ENCODE data around the gene MMP23B. TPM values are rescaled to one million over a fixed set of nuclear protein-coding genes. Genes with fewer than 3 reads are reported as not detected.

The MMP23B gene
- polyA plus RNA-seq, 1 donor from 2014 or later: 0.98 TPM

- TF ChIP-seq EP300 (conservative IDR thresholded peaks at IDR 0.05; ENCODE audit: poor library complexity, severe bottlenecking) (no peak), EZH2 (IDR thresholded peaks at IDR 0.05; ENCODE audit: borderline replicate concordance, insufficient read depth, low read length, poor library complexity, severe bottlenecking) (no peak), RAD21 (conservative IDR thresholded peaks at IDR 0.05) (no peak), POLR2AphosphoS5 (IDR thresholded peaks at IDR 0.05) (no peak), REST (IDR thresholded peaks at IDR 0.05; ENCODE audit: borderline replicate concordance) (no peak), TAF1 (IDR thresholded peaks at IDR 0.05; ENCODE audit: low read depth) (no peak), SMC3 (conservative IDR thresholded peaks at IDR 0.05; ENCODE audit: poor library complexity) (no peak), MXI1 (conservative IDR thresholded peaks at IDR 0.05; ENCODE audit: poor library complexity, severe bottlenecking) (no peak)
- TF ChIP-seq, protein P1, sequence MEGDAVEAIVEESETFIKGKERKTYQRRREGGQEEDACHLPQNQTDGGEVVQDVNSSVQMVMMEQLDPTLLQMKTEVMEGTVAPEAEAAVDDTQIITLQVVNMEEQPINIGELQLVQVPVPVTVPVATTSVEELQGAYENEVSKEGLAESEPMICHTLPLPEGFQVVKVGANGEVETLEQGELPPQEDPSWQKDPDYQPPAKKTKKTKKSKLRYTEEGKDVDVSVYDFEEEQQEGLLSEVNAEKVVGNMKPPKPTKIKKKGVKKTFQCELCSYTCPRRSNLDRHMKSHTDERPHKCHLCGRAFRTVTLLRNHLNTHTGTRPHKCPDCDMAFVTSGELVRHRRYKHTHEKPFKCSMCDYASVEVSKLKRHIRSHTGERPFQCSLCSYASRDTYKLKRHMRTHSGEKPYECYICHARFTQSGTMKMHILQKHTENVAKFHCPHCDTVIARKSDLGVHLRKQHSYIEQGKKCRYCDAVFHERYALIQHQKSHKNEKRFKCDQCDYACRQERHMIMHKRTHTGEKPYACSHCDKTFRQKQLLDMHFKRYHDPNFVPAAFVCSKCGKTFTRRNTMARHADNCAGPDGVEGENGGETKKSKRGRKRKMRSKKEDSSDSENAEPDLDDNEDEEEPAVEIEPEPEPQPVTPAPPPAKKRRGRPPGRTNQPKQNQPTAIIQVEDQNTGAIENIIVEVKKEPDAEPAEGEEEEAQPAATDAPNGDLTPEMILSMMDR (IDR thresholded peaks at IDR 0.05; ENCODE audit: poor library complexity, severe bottlenecking): no peak
- peaks cover 27% of the 10 kb centered on the region for H3K79me2 ChIP-seq (replicated peaks; ENCODE audit: insufficient read depth, low read length)
- no peak overlapping the region for H3K9ac ChIP-seq (ENCODE audit: low read length)
- no peaks in the 10 kb centered on the region for H3F3A ChIP-seq (ENCODE audit: insufficient read depth, low read length, poor library complexity, severe bottlenecking)
- no peaks in the 10 kb centered on the region for H3K9me3 ChIP-seq (ENCODE audit: low read length)
- H3K27me3 ChIP-seq (ENCODE audit: insufficient read depth, low read depth, low read length): no peaks in the 10 kb centered on the region
- H2AFZ ChIP-seq (ENCODE audit: low read depth, low read length): no peak overlapping the region
- no peaks in the 10 kb centered on the region for H4K20me1 ChIP-seq (ENCODE audit: insufficient read depth)
- H3K4me3 ChIP-seq (ENCODE audit: low read length): no peak overlapping the region
- no peaks in the 10 kb centered on the region for H3K36me3 ChIP-seq (ENCODE audit: insufficient read depth, low read length)
- no peak overlapping the region for H3K27ac ChIP-seq (ENCODE audit: low read length)
- no peaks in the 10 kb centered on the region for H3K9me2 ChIP-seq (ENCODE audit: insufficient read depth, low read length)
- no peak overlapping the region for H3K4me2 ChIP-seq (ENCODE audit: low read length)
Observed at GRCh38 chr1:1677718-1678580, 46.0 kb downstream of the MMP23B start.

- Histone ChIP-seq H3K79me2 (replicated peaks; ENCODE audit: insufficient read depth, low read length) (peaks cover 34% of the 10 kb centered on the region), H3K9ac (ENCODE audit: low read length) (no peak overlapping the region)
Observed at GRCh38 chr1:1678581-1679380, 46.8 kb downstream of the MMP23B start.

More at GRCh38 chr1:1678581-1679380, 46.8 kb downstream of the MMP23B start:
- no peaks in the 10 kb centered on the region for H3K9me2 ChIP-seq (ENCODE audit: insufficient read depth, low read length)
- no peaks in the 10 kb centered on the region for H4K20me1 ChIP-seq (ENCODE audit: insufficient read depth)
- no peaks in the 10 kb centered on the region for H3K36me3 ChIP-seq (ENCODE audit: insufficient read depth, low read length)
- H3K9me3 ChIP-seq (ENCODE audit: low read length): no peaks in the 10 kb centered on the region
- no peak overlapping the region for H3K27ac ChIP-seq (ENCODE audit: low read length)
- H3K4me2 ChIP-seq (ENCODE audit: low read length): no peak overlapping the region
- no peak for TF ChIP-seq EP300 (conservative IDR thresholded peaks at IDR 0.05; ENCODE audit: poor library complexity, severe bottlenecking)
- TF ChIP-seq REST (IDR thresholded peaks at IDR 0.05; ENCODE audit: borderline replicate concordance): no peak
- TF ChIP-seq RAD21 (conservative IDR thresholded peaks at IDR 0.05): no peak
- no peak for TF ChIP-seq EZH2 (IDR thresholded peaks at IDR 0.05; ENCODE audit: borderline replicate concordance, insufficient read depth, low read length, poor library complexity, severe bottlenecking)
- no peak for TF ChIP-seq SMC3 (conservative IDR thresholded peaks at IDR 0.05; ENCODE audit: poor library complexity)
- TF ChIP-seq TAF1 (IDR thresholded peaks at IDR 0.05; ENCODE audit: low read depth): no peak
- TF ChIP-seq MXI1 (conservative IDR thresholded peaks at IDR 0.05; ENCODE audit: poor library complexity, severe bottlenecking): no peak
- no peak for TF ChIP-seq POLR2AphosphoS5 (IDR thresholded peaks at IDR 0.05)
- TF ChIP-seq, protein P1 (IDR thresholded peaks at IDR 0.05; ENCODE audit: poor library complexity, severe bottlenecking): no peak
- no peaks in the 10 kb centered on the region for H3K27me3 ChIP-seq (ENCODE audit: insufficient read depth, low read depth, low read length)
- no peaks in the 10 kb centered on the region for H3F3A ChIP-seq (ENCODE audit: insufficient read depth, low read length, poor library complexity, severe bottlenecking)
- no peak overlapping the region for H2AFZ ChIP-seq (ENCODE audit: low read depth, low read length)
- no peak overlapping the region for H3K4me3 ChIP-seq (ENCODE audit: low read length)
